ENCODE measurements around the gene TOP1.

- TF ChIP-seq CTCF (IDR thresholded peaks at IDR 0.05 in 4 of 5, conservative IDR thresholded peaks at IDR 0.05 in 1 of 5) (no peak), POLR2A (IDR thresholded peaks at IDR 0.05) (no peak)
These were observed 139.0 kb downstream of the TOP1 start for GRCh38 chr20:41167481-41168253.
